HEK293T (cell line): ENCODE measurements around the gene ZNF655.

Experiments used
- SP1 ChIP-seq: fragments of 450-650 bp; IDR thresholded peaks from 2 replicates; pipeline ENCODE4 v1.6.1; 2017
- SUZ12 ChIP-seq: fragments of 450-650 bp; IDR thresholded peaks from 2 replicates; pipeline ENCODE4 v1.6.1; 2016; ENCODE audit warnings: mild to moderate bottlenecking
- TARDBP ChIP-seq: fragments of 450-650 bp; IDR thresholded peaks from 2 replicates; pipeline ENCODE4 v1.6.1; 2016

- TF ChIP-seq TARDBP (no peak), SUZ12 (no peak), SP1 (no peak)
Observed at GRCh38 chr7:99557196-99557607, 1.2 kb upstream of the ZNF655 start.
